Ectodermal cell (in vitro differentiated cells): ENCODE measurements around the gene HCFC1R1.
"Not testable (repeated sequence)": the region's sequence is repeated elsewhere in the genome, so short reads cannot be mapped to it uniquely, and the experiment has no call there.

Source experiments
- H3K27ac ChIP-seq: 2 replicates; pipeline ENCODE4 v1.7.0; 2013; ENCODE audit warnings: mild to moderate bottlenecking, low read depth, low read length; ENCODE audit not compliant: insufficient read depth, poor library complexity, severe bottlenecking
- H3K27me3 ChIP-seq: 2 replicates; pipeline ENCODE4 v1.7.0; 2013; ENCODE audit warnings: mild to moderate bottlenecking, low read length; ENCODE audit not compliant: insufficient read depth, control insufficient read depth, poor library complexity, severe bottlenecking
- H3K36me3 ChIP-seq: one replicate; pipeline ENCODE4 v1.7.0; 2013; ENCODE audit warnings: low read length; ENCODE audit not compliant: control insufficient read depth, insufficient read depth
- H3K4me1 ChIP-seq: one replicate; pipeline ENCODE4 v1.7.0; 2013; ENCODE audit warnings: low read length; ENCODE audit not compliant: control insufficient read depth, insufficient read depth
- H3K4me3 ChIP-seq: 2 replicates; pipeline ENCODE4 v1.7.0; 2013; ENCODE audit warnings: low read depth, low read length, control low read depth; ENCODE audit not compliant: insufficient read depth
- H3K9me3 ChIP-seq: 2 replicates; pipeline ENCODE4 v1.7.0; 2013; ENCODE audit warnings: mild to moderate bottlenecking, low read length, moderate library complexity; ENCODE audit not compliant: control insufficient read depth
- WGBS, 2 experiments: methylation state at CpG; one replicate each; pipeline ENCODE4 v1.1.7; 2013; ENCODE audit warnings: missing lambda C conversion rate in 2 of 2; 5-methylcytosine and 5-hydroxymethylcytosine counted together

The HCFC1R1 gene

DNA sequence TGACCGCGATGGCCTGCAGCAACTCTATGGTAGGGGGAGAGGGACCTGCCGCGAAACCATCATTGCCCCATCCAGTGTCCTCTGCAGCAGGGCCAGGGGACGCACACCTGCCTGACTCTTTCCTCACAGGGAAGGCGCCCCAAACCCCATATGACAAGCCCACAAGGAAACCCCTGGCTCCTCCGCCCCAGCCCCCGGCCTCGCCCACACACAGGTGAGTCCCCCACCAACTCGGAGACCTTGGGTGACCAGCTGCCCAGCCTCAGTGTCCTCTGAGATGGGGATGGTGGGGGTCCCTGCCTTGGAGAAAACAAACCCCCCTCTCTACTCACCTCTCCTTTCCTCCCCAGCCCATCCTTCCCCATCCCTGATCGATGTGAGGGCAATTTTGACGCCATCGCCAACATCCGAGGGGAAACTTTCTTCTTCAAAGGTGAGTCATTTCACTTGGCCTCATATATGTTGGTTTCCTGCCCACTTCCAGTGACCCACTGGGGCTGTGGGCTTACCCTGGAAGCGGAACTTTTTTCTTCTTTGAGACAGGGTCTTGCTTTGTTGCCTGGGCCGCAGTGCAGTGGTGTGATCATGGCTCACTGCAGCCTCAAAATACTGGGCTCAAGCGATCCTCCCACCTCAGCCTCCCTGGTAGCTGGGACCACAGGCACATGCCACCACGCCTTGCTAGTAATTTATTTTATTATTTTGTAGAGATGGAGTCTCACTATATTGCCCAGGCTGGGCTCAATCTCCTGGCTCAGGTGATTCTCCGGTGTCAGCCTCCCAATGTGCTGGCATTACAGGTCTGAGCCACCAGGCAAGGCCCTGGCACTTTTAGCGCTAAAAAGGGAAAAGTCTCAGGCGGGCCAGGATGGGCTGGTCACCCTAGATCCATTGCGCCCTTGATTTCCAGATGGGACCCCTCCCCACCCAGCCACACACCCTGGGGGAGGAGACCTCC is 33.7 kb upstream of the HCFC1R1 start:
- Histone ChIP-seq H3K9me3 (no peaks in the 10 kb centered on the region), H3K36me3 (no peaks in the 10 kb centered on the region), H3K27me3 (peaks cover 22% of the 10 kb centered on the region), H3K4me1 (peaks cover 6% of the 10 kb centered on the region), H3K4me3 (peak overlapping the region; percentile 76), H3K27ac (no peak overlapping the region)
- 91 to 93% methylated on average over 22 of the region's 22 CpGs for WGBS, 2 experiments

DNA sequence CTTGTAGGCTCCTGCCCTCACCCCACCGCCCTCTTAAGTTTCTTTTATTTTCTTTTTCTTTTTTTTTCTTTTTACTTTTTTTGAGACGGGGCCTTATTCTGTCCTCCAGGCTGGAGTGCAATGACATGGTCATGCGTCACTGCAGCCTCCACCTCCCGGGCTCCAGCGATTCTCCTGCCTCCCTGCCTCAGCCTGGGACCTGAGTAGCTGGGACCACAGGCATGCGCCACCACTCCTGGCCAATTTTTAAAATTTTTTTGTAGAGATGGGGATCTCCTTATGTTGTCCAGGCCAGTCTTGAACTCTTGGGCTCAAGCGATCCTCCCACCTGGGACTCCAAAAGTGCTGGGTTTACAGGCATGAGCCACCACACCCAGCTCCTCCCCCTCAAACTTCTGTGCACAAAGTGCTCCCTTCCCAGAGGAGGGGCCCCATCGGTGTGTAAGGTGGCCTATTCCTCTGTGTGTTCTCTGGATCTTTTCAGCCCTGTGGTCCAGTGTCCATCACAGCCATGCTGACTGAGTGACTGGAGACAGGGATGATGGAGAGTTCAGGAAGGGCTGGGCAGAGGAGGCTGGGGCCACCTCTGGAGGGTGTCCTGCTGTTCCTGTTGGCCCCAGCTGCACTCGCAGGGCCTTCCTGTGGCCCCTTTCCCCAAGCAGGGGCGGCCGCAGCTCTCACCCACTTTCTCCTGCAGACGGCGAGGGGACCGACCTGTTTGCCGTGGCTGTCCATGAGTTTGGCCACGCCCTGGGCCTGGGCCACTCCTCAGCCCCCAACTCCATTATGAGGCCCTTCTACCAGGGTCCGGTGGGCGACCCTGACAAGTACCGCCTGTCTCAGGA is 32.8 kb upstream of the HCFC1R1 start:
- H3K27ac ChIP-seq, result no peak overlapping the region
- H3K27me3 ChIP-seq, result peaks cover 22% of the 10 kb centered on the region
- no peaks in the 10 kb centered on the region for H3K9me3 ChIP-seq
- WGBS, 2 experiments, result 90 to 92% methylated on average over 19 of the region's 19 CpGs
- no peaks in the 10 kb centered on the region for H3K36me3 ChIP-seq
- H3K4me1 ChIP-seq, result peaks cover 6% of the 10 kb centered on the region
- H3K4me3 ChIP-seq, result no peak overlapping the region

DNA sequence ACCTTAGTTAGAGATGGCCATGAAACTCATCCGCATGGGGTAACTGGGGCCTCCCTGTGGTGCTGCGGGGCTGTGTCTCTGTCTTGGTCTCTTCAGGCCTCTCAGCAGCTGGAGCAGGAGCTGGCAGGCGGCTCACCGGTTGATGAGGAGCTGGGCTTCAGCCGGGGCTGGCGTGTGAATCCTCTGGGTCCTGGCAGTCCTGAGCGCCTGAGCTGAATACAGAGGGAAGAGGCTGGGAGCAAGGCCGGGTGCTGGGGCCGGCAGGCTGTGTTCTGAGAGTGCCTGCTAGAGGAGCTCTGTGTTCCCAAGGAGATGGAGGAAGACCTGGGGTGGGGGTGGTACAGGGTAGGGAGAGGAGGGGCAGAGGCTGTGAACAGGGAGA is 32.0 kb upstream of the HCFC1R1 start:
- WGBS, 2 experiments, result 53 to 64% methylated on average over 9 of the region's 9 CpGs
- peaks cover 21% of the 10 kb centered on the region for H3K27me3 ChIP-seq
- H3K4me3 ChIP-seq, H3K36me3 ChIP-seq, H3K27ac ChIP-seq, H3K4me1 ChIP-seq, H3K9me3 ChIP-seq: not testable (repeated sequence)

DNA sequence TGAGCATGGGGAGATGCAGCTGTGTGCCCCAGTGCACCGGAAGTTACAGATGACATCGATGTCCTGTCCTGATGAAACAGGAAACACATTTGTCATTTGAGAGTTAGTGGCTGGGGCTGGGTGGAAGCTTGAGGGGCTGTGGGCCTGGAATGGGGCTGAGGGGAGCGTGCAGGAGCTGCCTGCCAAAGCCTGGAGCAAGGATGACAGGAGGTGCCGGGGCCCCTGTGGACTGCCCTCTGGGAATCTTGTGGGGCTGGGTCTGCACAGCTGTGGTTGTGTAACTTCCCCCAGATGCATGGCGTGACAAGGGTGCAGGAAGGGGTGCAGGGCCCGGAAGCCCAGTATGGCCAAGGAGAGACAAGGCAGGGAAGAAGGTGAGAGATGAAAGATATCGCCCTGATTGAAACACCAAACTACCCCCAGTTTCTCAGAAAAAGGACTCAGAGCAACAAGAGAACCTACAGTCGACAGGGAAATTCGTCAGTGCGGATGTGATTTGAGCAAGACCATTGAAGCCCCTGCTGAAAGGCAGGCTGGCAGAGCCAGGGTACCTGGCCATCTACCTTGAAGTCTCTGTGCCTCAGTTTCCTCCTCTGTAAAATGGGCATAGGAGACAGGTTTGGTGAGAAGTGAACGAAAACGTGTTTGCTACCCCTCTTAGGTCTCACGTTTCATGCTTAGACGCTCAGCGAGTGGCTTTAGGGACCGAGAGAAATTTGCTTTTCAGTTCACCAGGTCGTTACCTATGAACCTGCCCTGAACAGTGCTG is 31.4 kb upstream of the HCFC1R1 start:
- no peaks in the 10 kb centered on the region for H3K36me3 ChIP-seq
- H3K4me3 ChIP-seq, result no peak overlapping the region
- H3K27me3 ChIP-seq, result peaks cover 15% of the 10 kb centered on the region
- no peaks in the 10 kb centered on the region for H3K9me3 ChIP-seq
- H3K4me1 ChIP-seq, result peaks cover 6% of the 10 kb centered on the region
- no peak overlapping the region for H3K27ac ChIP-seq
- 87 to 88% methylated on average over 17 of the region's 17 CpGs for WGBS, 2 experiments

DNA sequence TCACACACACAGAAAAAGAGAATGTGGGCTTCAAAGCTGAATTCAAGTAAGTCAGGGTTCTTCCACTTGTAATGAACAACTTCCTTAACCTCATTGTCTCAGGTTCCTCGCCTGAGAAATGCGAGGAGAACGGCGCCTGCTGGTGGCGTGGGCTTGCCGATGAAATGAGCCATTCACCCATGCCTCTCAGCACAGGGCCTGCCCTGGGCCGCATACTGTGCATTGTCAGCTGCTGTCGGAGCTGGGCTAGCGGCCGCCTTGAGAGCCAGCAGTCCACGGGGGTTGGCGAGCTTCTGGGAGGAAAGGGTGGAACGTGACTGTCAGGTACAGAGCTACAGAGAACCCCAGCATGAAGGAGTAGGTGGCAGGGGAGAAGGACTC is 29.6 kb upstream of the HCFC1R1 start:
- H3K27ac ChIP-seq, H3K4me3 ChIP-seq, H3K4me1 ChIP-seq, H3K36me3 ChIP-seq, H3K9me3 ChIP-seq: not testable (repeated sequence)
- H3K27me3 ChIP-seq, result peaks cover 19% of the 10 kb centered on the region
- 79 to 80% methylated on average over 7 to 9 of the region's 13 CpGs for WGBS, 2 experiments

DNA sequence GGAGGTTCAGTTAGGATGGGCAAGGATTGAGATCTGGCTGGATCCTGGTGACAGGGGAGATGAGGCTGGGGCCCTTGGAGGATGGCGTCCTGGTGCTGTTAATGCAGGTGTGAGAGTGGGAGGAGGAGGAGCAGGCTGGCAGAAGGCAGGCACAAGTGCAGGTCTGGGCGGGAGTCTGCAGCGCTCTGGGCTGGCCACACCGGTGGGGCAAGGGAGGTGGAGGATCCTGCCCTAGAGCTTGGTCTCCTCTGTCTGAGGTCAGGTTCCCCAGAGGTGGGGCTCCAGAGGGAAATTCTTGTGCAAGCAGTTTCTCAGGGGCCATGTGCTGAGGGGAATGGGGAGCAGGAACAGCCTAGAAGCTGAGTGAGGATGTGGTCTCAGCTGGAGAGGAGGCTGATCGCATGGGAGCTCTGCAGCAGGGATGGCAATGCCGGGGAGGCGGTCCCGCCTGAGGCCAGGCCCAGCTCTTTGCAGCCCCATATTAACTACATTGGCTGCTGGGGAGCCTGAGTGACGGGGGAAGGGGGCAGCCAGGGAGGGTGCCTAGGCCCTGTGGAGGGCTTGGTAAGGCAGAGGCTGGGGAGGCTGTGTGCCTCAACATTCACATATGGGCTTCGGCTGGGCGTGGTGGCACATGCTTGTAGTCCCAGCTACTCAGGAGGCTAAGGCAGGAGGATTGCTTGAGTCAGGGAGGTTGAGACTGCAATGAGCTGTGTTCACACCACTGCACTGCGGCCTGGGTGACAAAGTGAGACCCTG is 29.0 kb upstream of the HCFC1R1 start:
- not testable (repeated sequence) for H3K36me3 ChIP-seq, H3K4me3 ChIP-seq, H3K4me1 ChIP-seq, H3K9me3 ChIP-seq, H3K27ac ChIP-seq
- WGBS, 2 experiments, result 83 to 90% methylated on average over 10 of the region's 12 CpGs
- H3K27me3 ChIP-seq, result peaks cover 19% of the 10 kb centered on the region

DNA sequence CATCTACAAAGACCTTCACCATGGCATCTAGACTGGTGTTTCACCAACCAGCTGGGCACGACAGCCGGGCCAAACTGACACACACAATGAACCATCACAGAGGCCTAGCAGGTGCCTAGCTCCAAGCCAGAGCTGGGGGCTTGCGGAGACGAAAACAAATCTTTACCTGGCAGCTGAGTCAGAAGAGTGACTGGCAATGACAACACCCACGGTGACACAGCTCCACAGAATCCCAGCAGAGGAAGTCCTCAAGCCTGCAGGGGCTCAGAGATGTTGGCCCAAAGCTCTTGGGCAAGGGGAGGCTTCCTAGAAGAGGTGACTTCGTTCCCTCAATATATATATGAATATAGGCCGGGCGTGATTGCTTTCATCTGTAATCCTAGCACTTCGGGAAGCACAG is 27.8 kb upstream of the HCFC1R1 start:
- WGBS, 2 experiments, result 83 to 90% methylated on average over 9 of the region's 9 CpGs
- H3K9me3 ChIP-seq, result no peaks in the 10 kb centered on the region
- no peaks in the 10 kb centered on the region for H3K36me3 ChIP-seq
- no peak overlapping the region for H3K27ac ChIP-seq
- H3K4me3 ChIP-seq, result no peak overlapping the region
- peaks cover 27% of the 10 kb centered on the region for H3K27me3 ChIP-seq
- H3K4me1 ChIP-seq, result no peaks in the 10 kb centered on the region

DNA sequence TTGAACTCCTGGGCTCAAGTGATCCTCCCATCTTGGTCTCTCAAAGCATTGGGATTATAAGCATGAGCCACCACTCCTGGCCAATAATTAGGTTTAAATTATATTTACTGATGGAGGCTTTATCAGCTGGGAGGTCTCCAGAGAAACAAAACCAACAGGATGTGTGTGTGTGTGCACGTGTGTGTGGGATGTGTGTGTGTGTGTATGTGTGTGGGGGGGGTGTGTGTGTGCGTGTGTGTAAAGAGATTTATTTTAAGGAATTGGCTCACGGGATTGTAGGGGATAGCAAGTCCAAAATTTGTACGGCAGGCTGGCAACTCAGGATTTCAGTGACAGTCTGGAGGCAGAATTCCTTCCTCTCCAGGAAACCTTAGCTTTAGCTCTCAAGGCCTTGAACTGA is 27.3 kb upstream of the HCFC1R1 start:
- H3K27me3 ChIP-seq, result peaks cover 32% of the 10 kb centered on the region
- H3K36me3 ChIP-seq, result no peaks in the 10 kb centered on the region
- H3K4me3 ChIP-seq, result no peak overlapping the region
- 86 to 89% methylated on average over 4 of the region's 4 CpGs for WGBS, 2 experiments
- H3K4me1 ChIP-seq, result no peaks in the 10 kb centered on the region
- H3K27ac ChIP-seq, result no peak overlapping the region
- H3K9me3 ChIP-seq, result no peaks in the 10 kb centered on the region

DNA sequence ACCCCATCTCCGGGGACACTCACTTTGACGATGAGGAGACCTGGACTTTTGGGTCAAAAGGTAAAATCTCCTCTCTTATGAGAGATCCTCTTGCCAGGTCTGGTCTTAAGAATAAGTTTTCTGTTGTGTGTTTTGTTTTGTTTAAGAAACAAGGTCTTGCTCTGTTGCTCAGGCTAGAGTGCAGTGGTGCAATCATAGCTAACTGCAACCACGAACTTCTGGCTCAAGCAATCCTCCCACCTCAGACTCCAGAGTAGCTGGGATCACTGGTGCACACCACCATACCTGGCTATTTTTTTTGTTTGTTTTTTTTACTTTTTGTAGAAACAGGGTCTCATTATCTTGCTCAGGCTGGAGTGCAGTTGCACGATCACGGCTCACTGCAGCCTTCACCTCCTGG is 26.7 kb upstream of the HCFC1R1 start:
- no peaks in the 10 kb centered on the region for H3K36me3 ChIP-seq
- no peaks in the 10 kb centered on the region for H3K4me1 ChIP-seq
- H3K4me3 ChIP-seq, result no peak overlapping the region
- no peak overlapping the region for H3K27ac ChIP-seq
- no peaks in the 10 kb centered on the region for H3K9me3 ChIP-seq
- H3K27me3 ChIP-seq, result peaks cover 37% of the 10 kb centered on the region
- 93 to 95% methylated on average over 5 of the region's 5 CpGs for WGBS, 2 experiments
